Liver (tissue), 3 donors: ENCODE data around the gene MFAP2.

Experiments
- EGR1 ChIP-seq, 2 donors: IDR thresholded peaks; 2 replicates each; pipeline ENCODE4 v1.6.1; 2016 to 2018; ENCODE audit warnings: antibody characterized with exemption in 2 of 2, low read depth in 2 of 2
- TAF1 ChIP-seq: conservative IDR thresholded peaks from 2 replicates; pipeline ENCODE4 v1.6.1; 2016; ENCODE audit warnings: antibody characterized with exemption, mild to moderate bottlenecking
- TF ChIP-seq, protein P1 (sequence below): fragments of 150-350 bp; IDR thresholded peaks from 2 replicates; pipeline ENCODE4 v1.5.1; 2017; ENCODE audit warnings: improper control_type of control experiment, low read depth, low read length; ENCODE audit not compliant: missing input control
- TF ChIP-seq, protein P2 (sequence below): IDR thresholded peaks from 2 replicates; pipeline ENCODE4 v1.6.1; 2016; ENCODE audit warnings: antibody characterized with exemption
- donor health status: healthy.
- donor health status: healthy.

DNA sequence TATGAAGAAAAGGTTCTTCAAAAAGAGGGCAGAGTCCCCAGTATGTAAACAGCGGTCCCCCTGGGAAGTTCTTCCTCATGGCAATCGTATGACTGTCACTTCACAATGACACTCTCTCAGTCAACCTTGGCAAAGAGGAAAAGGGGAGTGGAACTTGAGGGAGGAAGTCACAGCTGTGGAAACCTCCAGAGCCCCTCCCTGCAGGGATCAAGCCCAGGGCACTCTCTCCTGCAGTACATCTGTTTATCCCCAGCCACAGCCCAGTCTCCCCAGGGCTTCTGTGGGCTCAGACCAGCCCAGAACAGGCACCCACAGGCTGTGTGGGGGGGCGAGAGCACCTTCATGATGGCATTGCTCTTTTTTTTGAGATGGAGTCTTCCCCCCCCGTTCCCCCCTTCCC lies 29.3 kb upstream of the MFAP2 start:
- TF ChIP-seq, protein P1, sequence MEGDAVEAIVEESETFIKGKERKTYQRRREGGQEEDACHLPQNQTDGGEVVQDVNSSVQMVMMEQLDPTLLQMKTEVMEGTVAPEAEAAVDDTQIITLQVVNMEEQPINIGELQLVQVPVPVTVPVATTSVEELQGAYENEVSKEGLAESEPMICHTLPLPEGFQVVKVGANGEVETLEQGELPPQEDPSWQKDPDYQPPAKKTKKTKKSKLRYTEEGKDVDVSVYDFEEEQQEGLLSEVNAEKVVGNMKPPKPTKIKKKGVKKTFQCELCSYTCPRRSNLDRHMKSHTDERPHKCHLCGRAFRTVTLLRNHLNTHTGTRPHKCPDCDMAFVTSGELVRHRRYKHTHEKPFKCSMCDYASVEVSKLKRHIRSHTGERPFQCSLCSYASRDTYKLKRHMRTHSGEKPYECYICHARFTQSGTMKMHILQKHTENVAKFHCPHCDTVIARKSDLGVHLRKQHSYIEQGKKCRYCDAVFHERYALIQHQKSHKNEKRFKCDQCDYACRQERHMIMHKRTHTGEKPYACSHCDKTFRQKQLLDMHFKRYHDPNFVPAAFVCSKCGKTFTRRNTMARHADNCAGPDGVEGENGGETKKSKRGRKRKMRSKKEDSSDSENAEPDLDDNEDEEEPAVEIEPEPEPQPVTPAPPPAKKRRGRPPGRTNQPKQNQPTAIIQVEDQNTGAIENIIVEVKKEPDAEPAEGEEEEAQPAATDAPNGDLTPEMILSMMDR = no peak
- no peak for TF ChIP-seq EGR1 (IDR thresholded peaks at IDR 0.05; ENCODE audit: low read depth in 2 of 2)
- TF ChIP-seq, protein P2, sequence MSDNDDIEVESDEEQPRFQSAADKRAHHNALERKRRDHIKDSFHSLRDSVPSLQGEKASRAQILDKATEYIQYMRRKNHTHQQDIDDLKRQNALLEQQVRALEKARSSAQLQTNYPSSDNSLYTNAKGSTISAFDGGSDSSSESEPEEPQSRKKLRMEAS = no peak
- TF ChIP-seq TAF1 = no peak
